ENCODE data around the gene FBXO34. TPM values are rescaled to one million over a fixed set of nuclear protein-coding genes. Genes with fewer than 3 reads are reported as not detected.

Gene FBXO34
- total RNA-seq (2022; extraction: Qiagen RNA extraction), result 11.9 to 16.7 TPM (median 15.8 TPM) in 5 replicates

DNA sequence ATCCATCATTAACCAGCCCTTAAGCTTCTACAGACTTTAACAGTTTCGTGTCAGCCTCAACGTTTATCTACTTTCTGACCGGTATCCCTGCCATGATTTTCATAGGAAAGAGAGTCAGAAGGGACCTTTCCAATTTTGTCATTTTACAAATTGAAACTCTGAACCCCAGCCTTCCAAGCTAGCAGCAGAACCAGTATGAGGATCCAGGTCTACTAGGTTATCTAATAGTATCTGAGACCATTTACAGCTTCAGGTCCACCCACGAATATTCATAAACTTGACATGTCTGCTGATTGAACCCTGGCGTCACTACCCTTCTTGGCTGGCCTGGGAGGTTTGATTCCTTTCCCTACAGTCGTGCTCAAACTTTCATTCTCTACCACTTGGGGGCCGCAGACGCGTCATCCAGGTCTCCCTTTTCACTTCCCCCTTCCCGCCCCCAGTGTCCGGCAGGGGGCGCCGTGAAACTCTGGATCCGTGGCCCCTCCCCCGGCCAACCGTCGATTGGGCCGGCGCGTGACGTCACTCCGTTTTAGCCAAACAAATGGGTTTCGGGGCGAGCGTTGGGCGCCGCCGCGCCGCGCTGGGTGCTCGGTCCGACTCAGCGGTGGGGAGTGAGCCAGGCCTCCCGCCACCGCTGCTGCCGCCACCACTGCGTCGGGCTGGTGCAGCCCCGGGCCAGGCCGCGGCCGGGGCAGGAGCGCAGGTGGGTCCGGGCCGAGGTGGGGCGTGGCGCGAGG, at the start of gene FBXO34:
FBXO34 (plus strand) TSS at position 590 of the 740 bp plus-strand sequence. CDS start 78,970 bp downstream, outside the sequence.

Other genes starting within 250 kb of the FBXO34 start
- gene WDHD1, start 244.3 kb upstream of the FBXO34 start, total RNA-seq (2022; extraction: Qiagen RNA extraction), result 10.2 to 13.7 TPM (median 11.9 TPM) in 5 replicates
- 8.9 to 11.6 TPM (median 9.5 TPM) in 5 replicates for gene SOCS4, start 244.2 kb upstream of the FBXO34 start, total RNA-seq (2022; extraction: Qiagen RNA extraction)
- gene MAPK1IP1L, start 219.8 kb upstream of the FBXO34 start, total RNA-seq (2022; extraction: Qiagen RNA extraction), result 108 to 153 TPM (median 140 TPM) in 5 replicates
- 155 to 178 TPM (median 164 TPM) in 5 replicates for gene LGALS3, start 142.2 kb upstream of the FBXO34 start, total RNA-seq (2022; extraction: Qiagen RNA extraction)
- 28.2 to 35.2 TPM (median 32.9 TPM) in 5 replicates for gene DLGAP5, start 79.8 kb upstream of the FBXO34 start, total RNA-seq (2022; extraction: Qiagen RNA extraction)
- 5.0 to 6.6 TPM (median 5.8 TPM) in 5 replicates for gene ATG14, start 140.4 kb downstream of the FBXO34 start, total RNA-seq (2022; extraction: Qiagen RNA extraction)
- not detected in 5 replicates for gene TBPL2, start 169.2 kb downstream of the FBXO34 start, total RNA-seq (2022; extraction: Qiagen RNA extraction)